Measurements from ENCODE around the gene CEACAM4.

DNA sequence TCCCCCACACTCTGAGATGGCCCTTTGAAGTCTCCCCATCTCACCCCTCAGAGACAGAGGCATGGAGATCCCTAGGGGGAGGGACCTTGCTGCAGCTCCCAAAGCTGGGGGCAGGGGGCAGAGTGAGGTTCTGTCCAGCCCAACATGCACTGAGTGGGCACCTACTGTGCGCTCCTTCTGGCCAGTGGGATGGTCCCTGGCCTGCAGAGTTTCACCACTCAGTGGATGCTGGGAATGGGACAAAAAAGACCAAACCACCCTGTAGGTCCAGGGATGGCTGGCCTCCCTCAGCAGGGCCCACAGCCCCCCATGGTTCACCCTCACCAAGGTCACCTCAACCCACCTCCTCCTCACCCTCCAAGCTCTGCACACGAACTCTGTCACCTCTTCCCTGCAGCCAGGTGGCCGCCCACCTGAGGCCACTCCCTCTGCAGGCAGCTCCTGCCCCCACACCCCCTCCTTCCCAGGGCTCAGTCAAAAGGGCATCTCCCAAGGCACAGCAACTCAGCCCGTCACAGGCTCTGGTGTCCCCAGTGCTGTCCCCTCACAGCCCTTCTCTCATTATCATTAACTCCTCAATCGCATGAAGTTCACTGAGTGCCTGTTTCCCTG lies 34.8 kb downstream of the CEACAM4 start:
- TF ChIP-seq, protein P1, sequence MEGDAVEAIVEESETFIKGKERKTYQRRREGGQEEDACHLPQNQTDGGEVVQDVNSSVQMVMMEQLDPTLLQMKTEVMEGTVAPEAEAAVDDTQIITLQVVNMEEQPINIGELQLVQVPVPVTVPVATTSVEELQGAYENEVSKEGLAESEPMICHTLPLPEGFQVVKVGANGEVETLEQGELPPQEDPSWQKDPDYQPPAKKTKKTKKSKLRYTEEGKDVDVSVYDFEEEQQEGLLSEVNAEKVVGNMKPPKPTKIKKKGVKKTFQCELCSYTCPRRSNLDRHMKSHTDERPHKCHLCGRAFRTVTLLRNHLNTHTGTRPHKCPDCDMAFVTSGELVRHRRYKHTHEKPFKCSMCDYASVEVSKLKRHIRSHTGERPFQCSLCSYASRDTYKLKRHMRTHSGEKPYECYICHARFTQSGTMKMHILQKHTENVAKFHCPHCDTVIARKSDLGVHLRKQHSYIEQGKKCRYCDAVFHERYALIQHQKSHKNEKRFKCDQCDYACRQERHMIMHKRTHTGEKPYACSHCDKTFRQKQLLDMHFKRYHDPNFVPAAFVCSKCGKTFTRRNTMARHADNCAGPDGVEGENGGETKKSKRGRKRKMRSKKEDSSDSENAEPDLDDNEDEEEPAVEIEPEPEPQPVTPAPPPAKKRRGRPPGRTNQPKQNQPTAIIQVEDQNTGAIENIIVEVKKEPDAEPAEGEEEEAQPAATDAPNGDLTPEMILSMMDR (IDR thresholded peaks at IDR 0.05; ENCODE audit: insufficient read depth, low read length, poor library complexity, severe bottlenecking), result no peak
- TF ChIP-seq EZH2phosphoT487 (conservative IDR thresholded peaks at IDR 0.05; ENCODE audit: low read length), result no peak
